Hepatocyte (in vitro differentiated cells): ENCODE measurements around the gene BIN1. TPM values are rescaled to one million over a fixed set of nuclear protein-coding genes. Genes with fewer than 3 reads are reported as not detected.

Source experiments
- DNase-seq: peaks from one replicate; pipeline ENCODE4 v3.0.0-alpha.2; 2016; ENCODE audit warnings: low spot score
- H2AFZ ChIP-seq: fragments of 200-600 bp; sonication (generic); 2 replicates; pipeline ENCODE4 v1.6.0; 2016; ENCODE audit warnings: antibody characterized with exemption, mild to moderate bottlenecking
- H3K27ac ChIP-seq: fragments of 200-600 bp; sonication (generic); 2 replicates; pipeline ENCODE4 v1.5.1; 2016; ENCODE audit warnings: mild to moderate bottlenecking
- H3K27me3 ChIP-seq: fragments of 200-600 bp; sonication (generic); 2 replicates; pipeline ENCODE4 v1.6.1; 2016
- H3K36me3 ChIP-seq: fragments of 200-600 bp; sonication (generic); replicated peaks from 2 replicates; pipeline ENCODE4 v1.5.1; 2016; ENCODE audit warnings: low read depth; ENCODE audit not compliant: insufficient read depth
- H3K4me1 ChIP-seq: fragments of 200-600 bp; sonication (generic); 2 replicates; pipeline ENCODE4 v1.5.1; 2016; ENCODE audit warnings: mild to moderate bottlenecking, moderate library complexity; ENCODE audit not compliant: insufficient read depth
- H3K4me2 ChIP-seq: fragments of 200-600 bp; sonication (generic); 2 replicates; pipeline ENCODE4 v1.6.0; 2016
- H3K4me3 ChIP-seq: fragments of 200-600 bp; sonication (generic); 2 replicates; pipeline ENCODE4 v1.5.1; 2016; ENCODE audit warnings: mild to moderate bottlenecking
- H3K79me2 ChIP-seq: fragments of 200-600 bp; sonication (generic); 2 replicates; pipeline ENCODE4 v1.6.0; 2017; ENCODE audit warnings: mild to moderate bottlenecking
- H3K9me2 ChIP-seq: fragments of 200-600 bp; sonication (generic); replicated peaks from 2 replicates; pipeline ENCODE4 v1.6.0; 2017; ENCODE audit warnings: mild to moderate bottlenecking; ENCODE audit not compliant: insufficient read depth
- H3K9me3 ChIP-seq: fragments of 200-600 bp; sonication (generic); 2 replicates; pipeline ENCODE4 v1.5.1; 2016; ENCODE audit warnings: low read depth, mild to moderate bottlenecking
- H4K20me1 ChIP-seq: fragments of 200-600 bp; sonication (generic); 2 replicates; pipeline ENCODE4 v1.6.0; 2016; ENCODE audit warnings: mild to moderate bottlenecking; ENCODE audit not compliant: insufficient read depth, poor library complexity, severe bottlenecking
- CTCF ChIP-seq: fragments of 200-600 bp; sonication (generic); IDR thresholded peaks from 2 replicates; pipeline ENCODE4 v1.5.1; 2016; ENCODE audit warnings: antibody characterized with exemption, mild to moderate bottlenecking; ENCODE audit not compliant: poor library complexity
- EZH2 ChIP-seq: fragments of 200-600 bp; sonication (generic); IDR thresholded peaks from 2 replicates; pipeline ENCODE4 v1.6.1; 2016; ENCODE audit warnings: antibody characterized with exemption, mild to moderate bottlenecking, borderline replicate concordance
- EZH2phosphoT487 ChIP-seq: fragments of 200-600 bp; sonication (generic); IDR thresholded peaks from one replicate; pipeline ENCODE4 v1.6.1; 2018; ENCODE audit warnings: antibody characterized with exemption, mild to moderate bottlenecking, low read depth, moderate library complexity; ENCODE audit not compliant: unreplicated experiment, severe bottlenecking
- WGBS: methylation state at CpG from one replicate; pipeline ENCODE4 v1.1.6; 2016; ENCODE audit warnings: low lambda C conversion rate; ENCODE audit errors: missing lambda C conversion rate; 5-methylcytosine and 5-hydroxymethylcytosine counted together
- polyA plus RNA-seq: library from polyadenylated mRNA; unstranded; fragments of >200 nt; fragmentation: Nextera tagmentation; extraction: Ambion mirVana; gene quantifications from 2 replicates; pipeline ENCODE4 v1.2.1, GENCODE V29; 2016
- total RNA-seq: library from RNA; depleted of rRNA; stranded (reverse); fragments of >200 nt; gene quantifications from 2 replicates; pipeline ENCODE4 v1.2.3, GENCODE V29; 2014

BIN1 gene
- total and polyA plus RNA-seq, 2 experiments from 2014 or later = 109 to 113 TPM

- H3K36me3 ChIP-seq = no peaks in the 10 kb centered on the region
- no peaks in the 10 kb centered on the region for H3K9me3 ChIP-seq
- no peaks in the 10 kb centered on the region for H3K9me2 ChIP-seq
- no peaks in the 10 kb centered on the region for H3K27me3 ChIP-seq
- no peak for DNase-seq
- no peak overlapping the region for H3K4me2 ChIP-seq
- no peak overlapping the region for H2AFZ ChIP-seq
- peaks cover 40% of the 10 kb centered on the region for H3K4me1 ChIP-seq
- no peak overlapping the region for H3K4me3 ChIP-seq
- peaks cover 15% of the 10 kb centered on the region for H4K20me1 ChIP-seq
- no peak overlapping the region for H3K27ac ChIP-seq
- 97% methylated on average over 5 of the region's 6 CpGs for WGBS
- TF ChIP-seq CTCF (no peak), EZH2phosphoT487 (no peak), EZH2 (no peak)
- peaks cover 69% of the 10 kb centered on the region for H3K79me2 ChIP-seq
These were observed 31.1 kb downstream of the BIN1 start for GRCh38 chr2:127075821-127076220.

- Histone ChIP-seq H3K27me3 (no peaks in the 10 kb centered on the region), H3K27ac (no peak overlapping the region), H3K4me1 (peaks cover 33% of the 10 kb centered on the region), H4K20me1 (peaks cover 15% of the 10 kb centered on the region), H3K9me3 (no peaks in the 10 kb centered on the region), H3K79me2 (peaks cover 61% of the 10 kb centered on the region), H2AFZ (no peak overlapping the region), H3K4me3 (no peak overlapping the region), H3K9me2 (no peaks in the 10 kb centered on the region), H3K36me3 (no peaks in the 10 kb centered on the region), H3K4me2 (no peak overlapping the region)
- WGBS = 87% methylated on average over 3 of the region's 3 CpGs
- no peak for DNase-seq
- TF ChIP-seq EZH2phosphoT487 = no peak
- no peak for TF ChIP-seq CTCF
- no peak for TF ChIP-seq EZH2
These were observed 32.0 kb downstream of the BIN1 start for GRCh38 chr2:127074936-127075335.

- Histone ChIP-seq H3K4me3 (no peak overlapping the region), H3K9me2 (no peaks in the 10 kb centered on the region), H3K79me2 (peaks cover 56% of the 10 kb centered on the region), H3K36me3 (no peaks in the 10 kb centered on the region), H3K27me3 (no peaks in the 10 kb centered on the region), H2AFZ (no peak overlapping the region), H3K4me2 (no peak overlapping the region), H4K20me1 (peaks cover 15% of the 10 kb centered on the region), H3K4me1 (peaks cover 27% of the 10 kb centered on the region), H3K27ac (peak overlapping the region; percentile 17), H3K9me3 (no peaks in the 10 kb centered on the region)
- 72% methylated on average over 3 of the region's 3 CpGs for WGBS
- TF ChIP-seq EZH2 (no peak), CTCF (no peak), EZH2phosphoT487 (no peak)
- no peak for DNase-seq
These were observed 32.6 kb downstream of the BIN1 start for GRCh38 chr2:127074358-127074757.

GRCh38 chr2:127072970-127073369 is 34.0 kb downstream of the BIN1 start:
- Histone ChIP-seq H3K79me2 (peaks cover 44% of the 10 kb centered on the region), H2AFZ (no peak overlapping the region), H3K4me3 (no peak overlapping the region), H4K20me1 (peaks cover 4% of the 10 kb centered on the region), H3K27ac (peak overlapping the region; percentile 27), H3K36me3 (no peaks in the 10 kb centered on the region), H3K4me2 (no peak overlapping the region), H3K9me2 (no peaks in the 10 kb centered on the region), H3K27me3 (no peaks in the 10 kb centered on the region), H3K4me1 (peaks cover 15% of the 10 kb centered on the region), H3K9me3 (no peaks in the 10 kb centered on the region)
- no peak for DNase-seq
- no peak for TF ChIP-seq EZH2phosphoT487
- TF ChIP-seq EZH2 = no peak
- TF ChIP-seq CTCF = no peak
- 86% methylated on average over 15 of the region's 15 CpGs for WGBS
